ENCODE data around the gene ASB15. TPM values are rescaled to one million over a fixed set of nuclear protein-coding genes. Genes with fewer than 3 reads are reported as not detected.

Gene ASB15
- total and polyA plus RNA-seq, 8 donors: not detected

- H3K36me3 ChIP-seq: no peaks in the 10 kb centered on the region
- no peak within 1 kb of the TSS for H3K4me3 ChIP-seq
- no peak within 1 kb of the TSS for H3K27ac ChIP-seq
- H3K4me1 ChIP-seq: no peaks in the 10 kb centered on the region
- DNase-seq: no peak
- no peak for ATAC-seq
- intact Hi-C loops (cut with DNase I): no loop called here
- no peaks in the 10 kb centered on the region for H3K9me3 ChIP-seq
- H3K27me3 ChIP-seq: no peaks in the 10 kb centered on the region
- TF ChIP-seq CTCF (IDR thresholded peaks at IDR 0.05): no peak
Observed at GRCh38 chr7:123655614-123656013, 54.0 kb downstream of the ASB15 start, which contains the start of gene LMOD2. Gene LMOD2, plus strand, starts transcription at chr7:123655866. Its CDS starts 98 bp downstream, at chr7:123655964.

DNA sequence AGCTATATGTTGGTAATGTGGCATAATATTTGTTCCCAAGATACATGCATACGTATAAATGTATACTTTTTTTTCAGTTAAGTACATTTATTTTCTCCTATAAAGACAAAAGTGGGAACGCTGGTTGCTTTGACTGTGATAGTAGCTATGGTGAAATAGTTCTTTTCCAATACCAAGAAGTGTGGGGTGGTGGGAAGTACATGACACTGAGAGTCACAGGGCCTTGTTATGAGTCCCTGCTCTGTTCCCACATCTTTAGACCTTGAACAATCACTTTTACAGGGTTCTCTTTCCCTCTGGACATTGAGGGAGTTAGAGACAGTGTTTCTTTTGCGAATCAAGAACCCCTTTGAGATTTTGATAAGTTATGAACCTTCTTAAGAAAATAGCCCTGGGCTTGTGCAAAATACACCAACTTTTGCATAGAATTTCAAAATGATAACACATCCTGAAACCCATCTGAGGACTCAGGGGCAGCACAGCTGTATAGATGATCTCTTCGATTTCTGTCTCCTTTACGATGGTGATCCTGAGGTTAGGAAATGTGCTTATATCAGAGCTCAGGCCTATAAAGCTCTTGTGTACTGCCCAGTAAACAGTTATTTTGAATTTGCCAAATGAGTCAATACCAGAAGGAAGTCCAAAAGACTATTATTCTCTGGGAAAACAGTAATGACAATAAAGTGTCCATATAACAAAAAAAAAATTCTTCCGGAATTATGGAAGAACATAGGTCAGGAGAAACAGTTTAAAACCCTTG, 55.1 kb downstream of the ASB15 start:
- no peaks in the 10 kb centered on the region for H3K36me3 ChIP-seq
- no peak overlapping the region for H3K4me3 ChIP-seq
- no peaks in the 10 kb centered on the region for H3K4me1 ChIP-seq
- TF ChIP-seq CTCF (IDR thresholded peaks at IDR 0.05): no peak
- no peaks in the 10 kb centered on the region for H3K9me3 ChIP-seq
- no peak overlapping the region for H3K27ac ChIP-seq
- no peaks in the 10 kb centered on the region for H3K27me3 ChIP-seq
- intact Hi-C loops (cut with DNase I): no loop called here
- ATAC-seq (no peak), DNase-seq (no peak)

DNA sequence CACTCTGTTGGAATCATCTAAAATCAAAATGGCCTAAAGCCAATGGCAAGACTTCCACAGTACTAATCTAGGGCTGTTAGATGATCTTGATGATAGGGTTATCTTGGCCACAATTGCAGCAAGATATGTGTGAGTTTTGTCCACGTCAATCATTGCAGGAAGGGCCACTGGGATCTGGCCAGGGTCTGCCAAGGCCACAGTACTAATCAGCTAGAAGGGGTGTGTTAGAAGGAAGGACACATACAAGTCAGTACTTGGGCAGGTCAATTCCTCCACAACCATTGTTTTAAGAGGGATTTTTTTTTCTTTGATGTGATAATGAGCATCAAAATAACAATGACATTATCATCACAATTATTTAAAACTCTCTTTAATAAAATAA, 55.7 kb downstream of the ASB15 start:
- no peaks in the 10 kb centered on the region for H3K36me3 ChIP-seq
- no peak overlapping the region for H3K27ac ChIP-seq
- no peaks in the 10 kb centered on the region for H3K4me1 ChIP-seq
- no peaks in the 10 kb centered on the region for H3K27me3 ChIP-seq
- ATAC-seq (no peak), DNase-seq (no peak)
- H3K9me3 ChIP-seq: no peaks in the 10 kb centered on the region
- TF ChIP-seq CTCF (IDR thresholded peaks at IDR 0.05): no peak
- intact Hi-C loops (cut with DNase I): no loop called here
- no peak overlapping the region for H3K4me3 ChIP-seq

GRCh38 chr7:123658023-123658422, 56.4 kb downstream of the ASB15 start:
- H3K4me1 ChIP-seq: no peaks in the 10 kb centered on the region
- intact Hi-C loops (cut with DNase I): no loop called here
- H3K27me3 ChIP-seq: peaks cover 0 to 2% of the 10 kb centered on the region in 2 donors
- DNase-seq: no peak
- no peak for TF ChIP-seq CTCF (IDR thresholded peaks at IDR 0.05)
- H3K9me3 ChIP-seq: no peaks in the 10 kb centered on the region
- H3K27ac ChIP-seq: no peak overlapping the region
- no peaks in the 10 kb centered on the region for H3K36me3 ChIP-seq
- ATAC-seq: no peak
- H3K4me3 ChIP-seq: no peak overlapping the region

DNA sequence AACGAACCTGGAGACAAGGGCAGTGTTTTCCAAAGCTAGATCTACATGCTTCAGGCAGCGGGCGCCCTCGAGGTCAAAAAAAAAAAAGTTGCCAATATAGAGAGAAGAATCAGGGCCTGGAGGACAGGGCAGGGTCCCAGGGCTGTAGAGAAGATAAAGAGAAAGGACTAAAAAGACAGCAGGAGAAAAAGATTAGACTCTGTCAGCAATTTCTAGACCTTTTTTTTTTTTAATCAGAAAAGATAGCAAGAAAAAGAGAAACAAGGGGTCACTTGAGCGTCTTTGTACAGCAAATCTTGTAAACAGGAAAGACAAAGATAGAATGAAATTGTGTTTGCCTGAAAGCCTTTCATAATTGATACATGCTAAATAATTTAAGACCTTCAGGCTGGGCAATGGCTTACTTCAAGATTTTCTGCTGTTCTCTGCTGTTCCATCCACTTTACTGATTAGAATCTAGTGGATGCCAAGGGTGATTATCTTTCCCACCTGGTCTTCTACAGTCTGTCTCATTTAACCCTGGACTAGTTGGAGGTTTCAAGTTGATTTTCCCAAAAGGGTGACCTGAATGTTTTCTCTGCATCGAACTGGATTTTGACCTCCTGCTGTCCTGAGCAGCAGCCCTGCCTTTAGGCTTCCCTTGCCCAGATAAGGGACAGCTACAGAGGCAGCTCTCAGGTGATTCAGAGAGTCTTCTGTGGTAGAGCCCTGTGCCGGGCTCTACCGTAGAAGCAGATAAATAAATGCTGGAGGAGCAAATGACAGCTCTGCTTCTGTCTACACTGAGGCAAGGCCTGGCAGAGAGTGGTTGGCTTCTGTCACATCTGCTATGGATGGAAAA, 59.1 kb downstream of the ASB15 start:
- H3K9me3 ChIP-seq: no peaks in the 10 kb centered on the region
- H3K27me3 ChIP-seq: peaks cover 0 to 5% of the 10 kb centered on the region in 2 donors
- ATAC-seq: no peak
- no peak overlapping the region for H3K4me3 ChIP-seq
- no peaks in the 10 kb centered on the region for H3K4me1 ChIP-seq
- intact Hi-C loops (cut with DNase I): no loop called here
- no peak for TF ChIP-seq CTCF (IDR thresholded peaks at IDR 0.05)
- no peak for DNase-seq
- no peaks in the 10 kb centered on the region for H3K36me3 ChIP-seq
- H3K27ac ChIP-seq: no peak overlapping the region

Data from left lung (tissue), 10 donors.